ENCODE data around the gene CHST3.

GRCh38 chr10:72037811-72038210, 73.6 kb downstream of the CHST3 start:
- TF ChIP-seq POLR2AphosphoS5 (IDR thresholded peaks at IDR 0.05) (no peak), CTCF (IDR thresholded peaks at IDR 0.05 in 8 of 11, conservative IDR thresholded peaks at IDR 0.05 in 3 of 11) (no peak), POLR2A (IDR thresholded peaks at IDR 0.05) (no peak)

Measured in spleen (tissue), 7 donors.